Measurements from ENCODE around the gene SAMD9. TPM values are rescaled to one million over a fixed set of nuclear protein-coding genes. Genes with fewer than 3 reads are reported as not detected.
"Not testable (repeated sequence)": the region's sequence is repeated elsewhere in the genome, so short reads cannot be mapped to it uniquely, and the experiment has no call there.

The SAMD9 gene
- polyA plus RNA-seq, 3 donors = 2.9 to 14.7 (median 7.2) TPM

DNA sequence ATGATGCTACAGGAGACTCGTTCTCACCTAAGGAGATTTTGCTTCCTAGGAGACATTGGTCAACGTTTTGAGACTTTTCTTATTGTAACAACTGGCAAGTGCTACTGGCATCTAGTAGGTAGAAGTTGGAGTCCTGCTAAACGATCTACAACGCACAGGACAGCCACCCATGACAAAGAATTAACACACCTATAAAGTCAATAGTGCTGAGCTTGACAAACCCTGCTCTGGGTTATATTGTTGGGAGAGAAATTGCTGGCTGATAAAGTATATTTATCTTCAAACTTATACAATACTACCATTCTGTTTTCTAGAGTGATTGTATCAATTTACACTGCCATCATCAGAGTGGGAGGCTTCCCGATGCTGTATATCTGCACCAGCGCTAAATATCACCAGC lies 57.8 kb downstream of the SAMD9 start:
- no peak overlapping the region for H3K27ac Mint-ChIP-seq
- Histone ChIP-seq H3K4me3 (replicated peaks in 1 of 3; ENCODE audit: low read depth in 2 of 3, low read length in 3 of 3) (no peak overlapping the region), H3K9ac (ENCODE audit: insufficient read depth, low read length, poor library complexity, severe bottlenecking) (no peak overlapping the region), H3K4me2 (replicated peaks; ENCODE audit: extremely low read depth, low read length, poor library complexity, severe bottlenecking) (no peak overlapping the region), H3K4me1 (ENCODE audit: control insufficient read depth in 1 of 2, insufficient read depth in 2 of 2, low read length in 2 of 2) (no peaks in the 10 kb centered on the region), H2AFZ (ENCODE audit: insufficient read depth, low read depth, low read length, poor library complexity, severe bottlenecking) (no peak overlapping the region), H3K27me3 (ENCODE audit: control insufficient read depth in 2 of 2, insufficient read depth in 2 of 2, low read length in 2 of 2) (no peaks in the 10 kb centered on the region), H4K20me1 (ENCODE audit: insufficient read depth, low read length) (no peaks in the 10 kb centered on the region), H3K36me3 (replicated peaks in 1 of 2; ENCODE audit: control insufficient read depth in 1 of 2, insufficient read depth in 2 of 2, low read length in 2 of 2) (no peaks in the 10 kb centered on the region), H3K27ac (ENCODE audit: low read depth in 1 of 2, low read length in 2 of 2) (no peak overlapping the region), H3K9me3 (replicated peaks in 1 of 2; ENCODE audit: control insufficient read depth in 1 of 2, insufficient read depth in 1 of 2, low read length in 2 of 2) (no peaks in the 10 kb centered on the region), H3K79me2 (ENCODE audit: insufficient read depth, low read length) (no peaks in the 10 kb centered on the region)
- 100% methylated on average over 2 of the region's 6 CpGs for WGBS (ENCODE audit: insufficient coverage)
- TF ChIP-seq CTCF (IDR thresholded peaks at IDR 0.05) = no peak
- peaks cover 2 to 5% (median 3%) of the 10 kb centered on the region in 3 donors for H3K27me3 Mint-ChIP-seq (ENCODE audit: low read depth in 3 of 3)
- intact Hi-C loops (cut with micrococcal nuclease) = no loop called here
- H3K36me3 Mint-ChIP-seq = no peaks in the 10 kb centered on the region
- H3K9me3 Mint-ChIP-seq = peaks cover 0 to 3% (median 0%) of the 10 kb centered on the region in 7 donors
- DNase-seq = no peak
- H3K4me1 Mint-ChIP-seq = peaks cover under 1% of the 10 kb centered on the region
- H3K4me3 Mint-ChIP-seq = no peak overlapping the region

GRCh38 chr7:93056621-93057020 lies 61.2 kb downstream of the SAMD9 start:
- H3K4me3 ChIP-seq (replicated peaks in 1 of 3; ENCODE audit: low read depth in 2 of 3, low read length in 3 of 3); H4K20me1 ChIP-seq (ENCODE audit: insufficient read depth, low read length); H3K36me3 Mint-ChIP-seq; H3K79me2 ChIP-seq (ENCODE audit: insufficient read depth, low read length); H2AFZ ChIP-seq (ENCODE audit: insufficient read depth, low read depth, low read length, poor library complexity, severe bottlenecking); H3K27me3 ChIP-seq (ENCODE audit: control insufficient read depth in 2 of 2, insufficient read depth in 2 of 2, low read length in 2 of 2); H3K27ac ChIP-seq (ENCODE audit: low read depth in 1 of 2, low read length in 2 of 2); H3K4me3 Mint-ChIP-seq; H3K9me3 ChIP-seq (replicated peaks in 1 of 2; ENCODE audit: control insufficient read depth in 1 of 2, insufficient read depth in 1 of 2, low read length in 2 of 2); H3K27ac Mint-ChIP-seq; DNase-seq; H3K9me3 Mint-ChIP-seq; H3K4me2 ChIP-seq (replicated peaks; ENCODE audit: extremely low read depth, low read length, poor library complexity, severe bottlenecking); H3K36me3 ChIP-seq (replicated peaks in 1 of 2; ENCODE audit: control insufficient read depth in 1 of 2, insufficient read depth in 2 of 2, low read length in 2 of 2); H3K27me3 Mint-ChIP-seq (ENCODE audit: low read depth in 3 of 3); H3K9ac ChIP-seq (ENCODE audit: insufficient read depth, low read length, poor library complexity, severe bottlenecking): not testable (repeated sequence)
- WGBS (ENCODE audit: insufficient coverage) = no CpG with 5 or more reads among the region's 1 CpG
- peaks cover 13% of the 10 kb centered on the region for H3K4me1 Mint-ChIP-seq
- H3K4me1 ChIP-seq (ENCODE audit: control insufficient read depth in 1 of 2, insufficient read depth in 2 of 2, low read length in 2 of 2) = peaks cover 10 to 11% of the 10 kb centered on the region in 2 donors
- intact Hi-C loops (cut with micrococcal nuclease) = loop anchor here (10.0 kb wide), 2 partner anchors 362 to 442 kb away; no protein-coding TSS in a partner anchor

All from CD14-positive monocyte (primary cell).